Measurements from ENCODE around the gene RNF157. TPM values are rescaled to one million over a fixed set of nuclear protein-coding genes. Genes with fewer than 3 reads are reported as not detected.

The RNF157 gene
- total and polyA plus RNA-seq, 2 of the 13 experiments (the other 11 are each of a cell fraction or from before 2014, with no cell fraction given), result 0.44 to 1.5 TPM

DNA sequence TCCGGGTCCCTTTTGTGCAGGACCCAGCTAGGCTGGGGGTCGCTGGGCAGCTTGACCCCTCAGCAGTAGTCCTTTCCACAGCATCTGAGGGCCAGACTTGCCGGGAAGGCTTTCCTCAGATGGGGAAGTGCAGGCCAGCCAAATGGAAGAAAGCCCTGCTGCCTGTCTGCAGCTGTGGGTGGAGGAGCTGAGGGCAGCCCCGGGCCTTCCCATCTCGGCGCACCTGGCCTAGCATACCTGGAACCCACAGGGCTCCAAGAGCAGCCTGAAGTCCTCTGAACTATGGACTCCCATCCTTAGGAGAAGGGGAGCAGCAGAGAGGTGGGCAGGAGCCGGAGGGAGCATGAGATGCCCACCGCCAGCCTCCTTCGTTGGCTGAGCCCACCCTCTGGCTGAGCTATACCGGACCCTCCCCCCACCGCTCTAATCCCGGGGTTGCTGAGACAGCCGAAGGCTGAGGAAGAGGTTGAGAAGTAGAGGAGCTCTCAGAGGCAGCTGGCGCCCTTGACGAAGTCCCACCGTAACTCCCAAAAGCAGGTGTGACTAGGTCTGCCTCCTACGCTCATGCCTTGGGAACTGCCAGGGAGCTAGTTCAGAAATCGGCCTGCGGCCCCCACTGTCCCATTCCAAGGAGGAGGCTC lies 38.1 kb upstream of the RNF157 start:
- 88% methylated on average over 19 of the region's 19 CpGs for WGBS (ENCODE audit: low lambda C conversion rate)
- FAIRE-seq, result no peak
- 0 out of 2 replicates have a peak, but pooled peaks have one; percentile 2 for TF ChIP-seq ZSCAN31 (CRISPR knock-in tag; IDR thresholded peaks at IDR 0.05; ENCODE audit: low read depth)
- no peak for TF ChIP-seq YEATS4 (CRISPR knock-in tag; IDR thresholded peaks at IDR 0.05; ENCODE audit: borderline replicate concordance)
- Histone ChIP-seq H3K36me3 (replicated peaks in 1 of 2; ENCODE audit: control insufficient read depth in 1 of 2, insufficient read depth in 2 of 2, low read length in 2 of 2) (no peaks in the 10 kb centered on the region), H2AFZ (ENCODE audit: low read length) (no peak overlapping the region), H3K9ac (ENCODE audit: insufficient read depth, low read depth, low read length) (no peak overlapping the region), H3K27me3 (ENCODE audit: control insufficient read depth in 1 of 2, insufficient read depth in 2 of 2, low read length in 2 of 2) (no peaks in the 10 kb centered on the region), H3K4me1 (ENCODE audit: insufficient read depth, low read length) (peaks cover 20% of the 10 kb centered on the region), H3K4me3 (replicated peaks in 1 of 3; ENCODE audit: insufficient read depth in 1 of 3, low read depth in 2 of 3, low read length in 3 of 3) (no peak overlapping the region), H3K27ac (ENCODE audit: extremely low read length, insufficient read depth, low read length) (no peak overlapping the region), H4K20me1 (ENCODE audit: insufficient read depth, low read length) (no peaks in the 10 kb centered on the region), H3K9me3 (ENCODE audit: low read length) (no peaks in the 10 kb centered on the region), H3K4me2 (ENCODE audit: low read depth, low read length) (no peak overlapping the region), H3K79me2 (ENCODE audit: insufficient read depth, low read length) (no peaks in the 10 kb centered on the region)
- ATAC-seq, result no peak
- no TSS peak for BruUV-seq (replicated peaks)
- DNase-seq (ENCODE audit: low spot score), result no peak
- POLR2A ChIA-PET, result no interaction called here
- intact Hi-C loops (cut with micrococcal nuclease; ENCODE audit: unreplicated experiment), result loop anchor here (10.0 kb wide), 1 partner anchor 94 kb away; no protein-coding TSS in a partner anchor
- CTCF ChIA-PET (ENCODE audit: low intra/inter-chr PET ratio, low total read pairs), result interaction anchor here (0.8 to 1.7 kb wide), 2 partner anchors 125 to 155 kb away, joined by 4 to 35 read pairs; no protein-coding TSS in a partner anchor
- in situ Hi-C loops (cut with HindIII; ENCODE audit: extremely low pct_ligation_motif_present, low pct_unique_long_range_greater_than_20kb), result loop anchor here (5.0 kb wide), 1 partner anchor 156 kb away; no protein-coding TSS in a partner anchor

DNA sequence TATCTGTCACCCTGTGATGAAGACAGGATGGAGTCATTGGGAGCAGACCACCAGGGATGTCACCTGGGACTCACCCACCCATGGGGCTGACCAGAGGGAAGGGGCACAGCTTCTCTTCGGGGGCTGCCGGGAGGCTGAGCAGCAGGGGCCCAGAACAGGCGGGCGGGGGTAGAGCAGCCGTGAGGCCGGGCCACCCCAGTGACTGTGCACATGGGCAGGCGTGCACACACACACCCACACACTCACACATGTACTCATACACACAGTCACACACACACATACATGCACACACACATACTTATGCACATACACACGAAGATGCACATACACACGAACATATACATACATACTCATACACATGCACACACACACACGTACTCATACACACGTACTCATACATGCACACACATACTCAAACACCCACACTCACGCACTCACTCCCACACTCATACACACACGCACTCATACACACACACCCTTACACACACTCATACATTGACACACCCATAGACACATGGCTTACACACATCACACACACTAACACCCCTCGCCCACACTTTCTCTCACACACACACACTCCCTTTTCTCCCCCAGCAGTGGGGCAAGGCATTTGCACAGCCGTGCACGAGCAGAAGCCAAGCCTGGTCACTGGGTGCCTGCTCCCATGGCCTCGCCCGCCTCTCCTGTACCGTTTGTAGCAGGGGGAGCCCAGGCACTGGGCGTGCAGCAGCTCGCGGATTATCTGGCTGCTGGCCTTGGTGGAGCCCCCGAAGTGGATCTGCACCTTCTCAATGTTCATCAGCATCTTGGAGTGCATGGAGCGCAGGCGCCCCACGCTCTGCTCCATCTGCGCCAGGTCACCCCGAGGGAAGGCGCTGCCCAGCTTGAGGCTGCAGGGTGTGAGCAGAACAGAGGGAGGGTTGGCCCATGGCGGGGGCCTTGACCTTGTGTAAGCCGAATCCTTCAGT lies 37.3 kb upstream of the RNF157 start:
- Histone ChIP-seq H3K4me2 (ENCODE audit: low read depth, low read length) (no peak overlapping the region), H3K4me1 (ENCODE audit: insufficient read depth, low read length) (peaks cover 16% of the 10 kb centered on the region; the same call in 1 of the 2 replicates), H3K36me3 (replicated peaks in 1 of 2; ENCODE audit: control insufficient read depth in 1 of 2, insufficient read depth in 2 of 2, low read length in 2 of 2) (no peaks in the 10 kb centered on the region), H3K4me3 (replicated peaks in 1 of 3; ENCODE audit: insufficient read depth in 1 of 3, low read depth in 2 of 3, low read length in 3 of 3) (no peak overlapping the region), H3K9ac (ENCODE audit: insufficient read depth, low read depth, low read length) (no peak overlapping the region), H3K9me3 (ENCODE audit: low read length) (no peaks in the 10 kb centered on the region), H3K27ac (ENCODE audit: extremely low read length, insufficient read depth, low read length) (no peak overlapping the region), H2AFZ (ENCODE audit: low read length) (no peak overlapping the region), H3K27me3 (ENCODE audit: control insufficient read depth in 1 of 2, insufficient read depth in 2 of 2, low read length in 2 of 2) (no peaks in the 10 kb centered on the region), H3K79me2 (ENCODE audit: insufficient read depth, low read length) (no peaks in the 10 kb centered on the region), H4K20me1 (ENCODE audit: insufficient read depth, low read length) (no peaks in the 10 kb centered on the region)
- ATAC-seq, result no peak
- intact Hi-C loops (cut with micrococcal nuclease; ENCODE audit: unreplicated experiment) (loop anchor here (10.0 kb wide), 1 partner anchor 93 kb away; no protein-coding TSS in a partner anchor), in situ Hi-C loops (cut with HindIII; ENCODE audit: extremely low pct_ligation_motif_present, low pct_unique_long_range_greater_than_20kb) (loop anchor here (5.0 kb wide), 1 partner anchor 155 kb away; no protein-coding TSS in a partner anchor)
- 88% methylated on average over 25 of the region's 31 CpGs for WGBS (ENCODE audit: low lambda C conversion rate)
- BruUV-seq (replicated peaks), result no TSS peak
- no peak for DNase-seq (ENCODE audit: low spot score)
- FAIRE-seq, result no peak
- CTCF ChIA-PET (ENCODE audit: low intra/inter-chr PET ratio, low total read pairs), result no interaction called here
- POLR2A ChIA-PET, result no interaction called here
- TF ChIP-seq BHLHE40 (IDR thresholded peaks at IDR 0.05; ENCODE audit: low read length) (no peak), JUNB (CRISPR knock-in tag; IDR thresholded peaks at IDR 0.05; ENCODE audit: borderline replicate concordance) (no peak), MIER2 (CRISPR knock-in tag; IDR thresholded peaks at IDR 0.05) (no peak), HNRNPLL (IDR thresholded peaks at IDR 0.05; ENCODE audit: low read depth, low read length, poor library complexity, severe bottlenecking) (no peak), ZNF296 (CRISPR knock-in tag; conservative IDR thresholded peaks at IDR 0.05) (no peak), ADNP (CRISPR knock-in tag; IDR thresholded peaks at IDR 0.05) (no peak), TGIF2 (CRISPR knock-in tag; IDR thresholded peaks at IDR 0.05) (no peak), REST (IDR thresholded peaks at IDR 0.05; ENCODE audit: borderline replicate concordance in 1 of 2, low read depth in 1 of 2, low read length in 2 of 2) (no peak), ZBTB26 (CRISPR knock-in tag; IDR thresholded peaks at IDR 0.05; ENCODE audit: borderline replicate concordance) (no peak)
